Heart left ventricle (tissue), 16 donors: ENCODE results near the gene TRIM17. TPM values are rescaled to one million over a fixed set of nuclear protein-coding genes. Genes with fewer than 3 reads are reported as not detected.
A peak's percentile ranks its signal among the peaks of the same experiment; 100 is the strongest.

Experiments
- ATAC-seq, 4 donors: fragments of 200-7000 bp; cut with Tn5 transposase; one replicate each; pipeline ENCODE4 v1.9.1; 2020 to 2022; ENCODE audit warnings: moderate library complexity in 4 of 4, mild to moderate bottlenecking in 3 of 4, moderate number of reproducible peaks in 1 of 4
- DNase-seq, 5 donors: peaks; one replicate each; pipeline ENCODE4 v3.0.0-alpha.2; 2020
- H3K27ac ChIP-seq, 12 donors: fragments of 200-600 bp; sonication (generic) in 4 of 12; one replicate each; pipeline versions ENCODE4 v1.5.0 to v1.8.0; 2016 to 2022; ENCODE audit warnings: mild to moderate bottlenecking in 2 of 12
- H3K27me3 ChIP-seq, 9 donors: fragments of 200-600 bp; sonication (generic) in 2 of 9; one replicate each; pipeline versions ENCODE4 v1.5.1 to v1.8.0; 2016 to 2022; ENCODE audit warnings: mild to moderate bottlenecking in 3 of 9
- H3K36me3 ChIP-seq, 9 donors: fragments of 200-600 bp; sonication (generic) in 2 of 9; one replicate each; pipeline versions ENCODE4 v1.5.0 to v1.8.0; 2018 to 2022; ENCODE audit warnings: mild to moderate bottlenecking in 2 of 9
- H3K4me1 ChIP-seq, 12 donors: fragments of 200-600 bp; sonication (generic) in 4 of 12; one replicate each; pipeline versions ENCODE4 v1.5.0 to v1.8.0; 2016 to 2022; ENCODE audit warnings: mild to moderate bottlenecking in 3 of 12
- H3K4me3 ChIP-seq, 12 donors: fragments of 200-600 bp; sonication (generic) in 4 of 12; one replicate each; pipeline versions ENCODE4 v1.5.0 to v1.8.0; 2017 to 2022; ENCODE audit warnings: mild to moderate bottlenecking in 9 of 12, moderate library complexity in 4 of 12
- H3K9me3 ChIP-seq, 12 donors: fragments of 200-600 bp; sonication (generic) in 4 of 12; one replicate each; pipeline versions ENCODE4 v1.5.0 to v1.8.0; 2016 to 2022; ENCODE audit warnings: mild to moderate bottlenecking in 1 of 12
- POLR2A ChIP-seq, 2 donors: fragments of 450-650 bp; IDR thresholded peaks; one replicate each; pipeline ENCODE4 v1.6.1; 2017; ENCODE audit warnings: antibody characterized with exemption in 2 of 2, mild to moderate bottlenecking in 2 of 2, moderate library complexity in 2 of 2
- WGBS, 4 donors: extraction: QIAGEN DNeasy Blood & Tissue Kit in 2 of 4; methylation state at CpG; one replicate each; pipeline versions ENCODE4 v1.1.5 to v1.1.7; 2013 to 2018; 5-methylcytosine and 5-hydroxymethylcytosine counted together
- intact Hi-C, 10 donors: fragments of 100-400 bp; cut with DNase I; formaldehyde crosslinking; loops; one replicate each; pipeline versions ENCODE4 v1.11.1 to v1.14.2; 2022
- polyA plus RNA-seq, 2 donors: library from polyadenylated mRNA; stranded (reverse); fragments of 200-250 nt; gene quantifications; one replicate each; pipeline ENCODE4 v1.2.3, GENCODE V29; 2013
- total RNA-seq, 9 donors: library from RNA; depleted of rRNA in 2 of 9; stranded (reverse); fragments of >200 nt in 2 of 9; fragmentation: NEBNext Ultra II Directional in 3 of 9; extraction: Animal tissue kit (Norgen Biotek cat#: 25700) in 3 of 9; gene quantifications; one replicate each; pipeline versions ENCODE4 v1.1.0 to v1.2.4, GENCODE V29; 2016 to 2023
- TF ChIP-seq, protein P1 (sequence below), 12 donors: fragments of 200-600 bp; sonication (generic) in 4 of 12; IDR thresholded peaks; one replicate each; pipeline versions ENCODE4 v1.5.0 to v1.8.0; 2018 to 2022; ENCODE audit warnings: antibody characterized with exemption in 12 of 12, mild to moderate bottlenecking in 5 of 12
- donor health status: ischemic (EF 13 %, LVEDD 7.1; RV severe dilation, severe dysfunction).
- donor health status: healthy with polysubstance abuse.
- donor health status: DM: no; HTN: yes; CAD: no.
- donor health status: DM: no; HTN: no; CAD: no.
- donor health status: ischemic (EF 25% LVEDD 6.9; RV normal size, moderate dysfunction).
- donor health status: ischemic (EF 25% LVEDD 5.7; RV mildly dilated, moderate dysfunction).
- donor health status: healthy.
- donor health status: DM: yes; HTN: yes; CAD: no.
- donor health status: ischemic (EF 35%, LVEDD 5.7; RV mildly dilated, moderate dysfunction).
- donor health status: nonischemic (EF 11% LVEDD 7.7; RV severe dilation, severe dysfunction).
- donor health status: DM: yes; HTN: yes; CAD: no.
- donor health status: PGD.
- donor health status: ischemic (EF 29% LVEDD 5.4; RV normal size, mild dysfunction).
- donor health status: nonischemic (EF 23%, LVEDD 6.1; RV moderate dilation, normal function).

TRIM17 gene
- total and polyA plus RNA-seq, 11 donors, result 0.08 to 1.7 (median 0.39) TPM; not detected in 3

DNA sequence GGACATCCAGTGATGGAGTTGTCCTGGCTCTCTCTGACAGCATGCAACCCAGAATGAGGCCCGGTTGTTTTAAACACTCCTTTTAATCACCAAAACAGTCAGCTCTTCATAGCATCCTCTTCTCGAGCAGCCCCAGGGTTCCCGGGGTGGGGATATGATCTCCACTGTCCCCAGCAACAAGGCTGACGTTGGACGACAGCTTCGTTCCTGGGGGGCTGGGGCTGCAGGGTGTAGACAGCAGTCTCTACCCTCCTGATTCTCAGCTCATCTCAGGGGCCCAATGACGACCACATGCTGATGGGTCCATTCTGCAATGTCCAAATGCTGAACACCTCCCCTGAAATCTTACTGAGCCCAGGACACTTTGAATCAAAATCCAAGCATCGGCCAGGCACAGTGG is 37.0 kb downstream of the TRIM17 start:
- peaks cover 0 to 15% (median 0%) of the 10 kb centered on the region in 9 donors for H3K27me3 ChIP-seq
- H3K9me3 ChIP-seq, result no peaks in the 10 kb centered on the region
- WGBS, 4 donors, result 77 to 86% (median 83%) methylated on average over 7 to 8 of the region's 8 CpGs
- DNase-seq (peak in 1 of 5 donors; percentile 14), ATAC-seq (no peak)
- intact Hi-C loops, result loop anchor here in 1 of 10 donors (10.0 kb wide), 1 partner anchor 245 kb away; no protein-coding TSS in a partner anchor
- TF ChIP-seq, protein P1, sequence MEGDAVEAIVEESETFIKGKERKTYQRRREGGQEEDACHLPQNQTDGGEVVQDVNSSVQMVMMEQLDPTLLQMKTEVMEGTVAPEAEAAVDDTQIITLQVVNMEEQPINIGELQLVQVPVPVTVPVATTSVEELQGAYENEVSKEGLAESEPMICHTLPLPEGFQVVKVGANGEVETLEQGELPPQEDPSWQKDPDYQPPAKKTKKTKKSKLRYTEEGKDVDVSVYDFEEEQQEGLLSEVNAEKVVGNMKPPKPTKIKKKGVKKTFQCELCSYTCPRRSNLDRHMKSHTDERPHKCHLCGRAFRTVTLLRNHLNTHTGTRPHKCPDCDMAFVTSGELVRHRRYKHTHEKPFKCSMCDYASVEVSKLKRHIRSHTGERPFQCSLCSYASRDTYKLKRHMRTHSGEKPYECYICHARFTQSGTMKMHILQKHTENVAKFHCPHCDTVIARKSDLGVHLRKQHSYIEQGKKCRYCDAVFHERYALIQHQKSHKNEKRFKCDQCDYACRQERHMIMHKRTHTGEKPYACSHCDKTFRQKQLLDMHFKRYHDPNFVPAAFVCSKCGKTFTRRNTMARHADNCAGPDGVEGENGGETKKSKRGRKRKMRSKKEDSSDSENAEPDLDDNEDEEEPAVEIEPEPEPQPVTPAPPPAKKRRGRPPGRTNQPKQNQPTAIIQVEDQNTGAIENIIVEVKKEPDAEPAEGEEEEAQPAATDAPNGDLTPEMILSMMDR (IDR thresholded peaks at IDR 0.05), result no peak
- no peak for TF ChIP-seq POLR2A (IDR thresholded peaks at IDR 0.05)
- no peak overlapping the region for H3K27ac ChIP-seq
- H3K4me3 ChIP-seq, result no peak overlapping the region
- peaks cover 6 to 37% (median 15%) of the 10 kb centered on the region in 12 donors for H3K4me1 ChIP-seq
- peaks cover 0 to 13% (median 0%) of the 10 kb centered on the region in 9 donors for H3K36me3 ChIP-seq

DNA sequence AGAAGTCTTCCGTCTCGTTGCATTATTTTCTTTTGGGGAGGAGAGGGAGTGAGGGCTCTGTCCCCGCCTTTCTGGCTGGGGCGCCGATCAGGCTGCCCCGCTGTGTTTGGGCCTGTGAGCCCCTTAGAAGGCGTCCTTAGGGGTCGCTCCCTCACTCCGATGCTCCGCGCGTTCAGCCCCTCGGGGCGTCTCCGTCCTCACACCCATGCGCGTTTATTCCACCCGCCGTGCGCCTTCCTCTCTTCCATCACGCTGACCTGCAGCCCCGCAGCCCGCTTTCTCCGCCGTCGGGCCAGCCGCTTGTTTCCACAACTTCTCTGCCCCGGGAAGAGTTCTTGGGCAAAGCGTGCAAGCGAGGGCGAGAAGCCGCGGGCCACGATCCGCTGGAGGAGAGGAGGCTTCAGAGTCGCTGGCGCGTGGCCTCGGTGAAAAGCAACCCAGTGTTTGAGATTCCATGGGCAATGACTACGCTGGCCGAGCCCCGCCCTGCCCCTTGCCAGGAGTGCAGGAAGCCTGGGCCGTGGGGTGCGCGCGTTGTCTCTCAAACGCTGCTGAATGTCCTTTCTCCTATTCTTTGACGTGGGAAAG is 37.7 kb downstream of the TRIM17 start:
- ATAC-seq (no peak), DNase-seq (peak in 2 of 5 donors; percentile 25 to 51)
- 29 to 47% (median 41%) methylated on average over 47 to 48 of the region's 48 CpGs for WGBS, 4 donors
- Histone ChIP-seq H3K36me3 (peaks cover 0 to 13% (median 0%) of the 10 kb centered on the region in 9 donors), H3K4me1 (peaks cover 10 to 44% (median 21%) of the 10 kb centered on the region in 12 donors), H3K27me3 (peaks cover 0 to 15% (median 0%) of the 10 kb centered on the region in 9 donors), H3K9me3 (no peaks in the 10 kb centered on the region), H3K27ac (peak overlapping the region in 7 of 12 donors; percentile 2 to 95 (median 47)), H3K4me3 (peak overlapping the region; percentile 11 to 62 (median 50))
- intact Hi-C loops, result loop anchor here in 1 of 10 donors (10.0 kb wide), 1 partner anchor 244 kb away; no protein-coding TSS in a partner anchor
- TF ChIP-seq, protein P1 (IDR thresholded peaks at IDR 0.05), result peak in 2 of 12 donors; percentile 4 to 16
- no peak for TF ChIP-seq POLR2A (IDR thresholded peaks at IDR 0.05)

DNA sequence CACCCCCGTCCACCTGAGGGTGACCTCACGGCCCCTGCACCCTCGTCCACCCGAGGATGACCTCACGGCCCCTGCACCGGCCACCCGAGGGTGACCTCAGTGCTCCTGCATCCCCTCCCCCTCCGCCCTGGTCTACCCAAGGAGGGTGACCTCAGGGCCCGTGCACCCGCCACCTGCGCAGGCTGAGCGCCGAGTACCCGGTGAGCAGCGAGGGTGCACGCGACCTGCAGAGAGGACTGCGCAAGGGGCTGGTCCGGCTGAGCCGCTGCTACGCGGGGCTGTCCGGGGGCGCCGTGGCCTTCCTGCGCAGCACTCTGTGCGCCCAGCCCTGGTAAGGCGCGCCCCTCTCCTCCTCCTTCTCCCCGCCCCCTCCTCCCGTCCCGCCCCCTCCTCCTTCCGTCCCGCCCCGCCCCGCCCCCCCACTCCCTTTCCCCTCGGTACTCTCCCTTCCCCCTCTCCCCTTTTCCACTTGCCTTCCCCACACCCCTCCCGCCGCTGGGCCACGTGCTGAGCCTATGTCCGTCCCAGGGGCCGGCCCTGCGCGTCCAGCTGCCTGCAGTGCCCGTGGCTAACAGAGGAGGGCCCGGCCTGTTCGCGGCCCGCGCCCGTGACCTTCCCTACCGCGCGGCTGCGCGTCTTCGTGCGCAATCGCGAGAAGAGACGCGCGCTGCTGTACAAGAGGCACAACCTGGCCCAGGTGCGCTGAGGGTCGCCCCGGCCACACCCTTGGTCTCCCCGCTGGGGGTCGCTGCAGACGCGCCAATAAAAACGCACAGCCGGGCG is 38.4 kb downstream of the TRIM17 start:
- intact Hi-C loops, result loop anchor here in 1 of 10 donors (10.0 kb wide), 1 partner anchor 243 kb away; no protein-coding TSS in a partner anchor
- ATAC-seq (peak in 3 of 4 donors; percentile 17 to 42 (median 17)), DNase-seq (peak; percentile 60 to 83 (median 74))
- Histone ChIP-seq H3K27me3 (peaks cover 0 to 15% (median 0%) of the 10 kb centered on the region in 9 donors), H3K9me3 (no peaks in the 10 kb centered on the region), H3K27ac (peak overlapping the region in 7 of 12 donors; percentile 2 to 95 (median 47)), H3K4me1 (peaks cover 10 to 51% (median 24%) of the 10 kb centered on the region in 12 donors), H3K4me3 (peak overlapping the region; percentile 11 to 62 (median 50)), H3K36me3 (peaks cover 0 to 13% (median 0%) of the 10 kb centered on the region in 9 donors)
- 19 to 30% (median 23%) methylated on average over 54 to 70 of the region's 73 CpGs for WGBS, 4 donors
- no peak for TF ChIP-seq POLR2A (IDR thresholded peaks at IDR 0.05)
- TF ChIP-seq, protein P1 (IDR thresholded peaks at IDR 0.05), result peak in 11 of 12 donors; percentile 16 to 63 (median 44)
